Endothelial cell of umbilical vein (primary cell): ENCODE results near the gene QRICH2. TPM values are rescaled to one million over a fixed set of nuclear protein-coding genes. Genes with fewer than 3 reads are reported as not detected.

ENCODE experiments used
- BruUV-seq: library from RNA; stranded (reverse); fragments of 400-500 nt; replicated peaks from 2 replicates; lab custom pipeline; 2021; lab: Mats Ljungman, UMichigan
- CTCF ChIA-PET: fragments of 300-600, 350-600 bp; sonication (Branson Sonifier 250); formaldehyde crosslinking; loops from one replicate; lab custom pipeline; 2021; ENCODE audit warnings: antibody characterized with exemption, inconsistent platforms; lab: Charles Lee
- POLR2A ChIA-PET: fragments of 300-600, 350-600 bp; sonication (Branson Sonifier 250); formaldehyde crosslinking; loops from one replicate; lab custom pipeline; 2021; ENCODE audit warnings: antibody characterized with exemption, inconsistent platforms; lab: Charles Lee
- DNase-seq: peaks from one replicate; pipeline ENCODE4 v3.0.0-alpha.2; 2011; ENCODE audit warnings: low read depth, low spot score
- FAIRE-seq: peaks from 2 replicates; lab custom pipeline; 2011; peaks lifted over from hg19 to GRCh38; lab: Jason Lieb, UNC
- H2AFZ ChIP-seq: 2 replicates; pipeline ENCODE4 v1.6.0; 2012; ENCODE audit warnings: low read depth, low read length, control low read depth, inconsistent platforms
- H3K27ac ChIP-seq: 2 replicates; pipeline ENCODE4 v1.5.1; 2011; ENCODE audit warnings: low read depth, mild to moderate bottlenecking, control low read depth, low read length, moderate library complexity; ENCODE audit not compliant: insufficient read depth
- H3K27me3 ChIP-seq, 2 experiments: 2 replicates each; pipeline versions ENCODE4 v1.6.0 to v1.6.1; 2011; ENCODE audit warnings: low read length in 2 of 2, mixed read lengths in 1 of 2; ENCODE audit not compliant: control insufficient read depth in 2 of 2, insufficient read depth in 2 of 2
- H3K36me3 ChIP-seq, 2 experiments: 2 replicates in 1 of 2; 3 replicates in 1 of 2; pipeline ENCODE4 v1.5.1; 2011; ENCODE audit warnings: low read length in 2 of 2, mild to moderate bottlenecking in 1 of 2, moderate library complexity in 1 of 2; ENCODE audit not compliant: control insufficient read depth in 2 of 2, insufficient read depth in 2 of 2; ENCODE audit errors: extremely low read depth in 1 of 2
- H3K4me1 ChIP-seq: 3 replicates; pipeline ENCODE4 v1.5.1; 2011; ENCODE audit warnings: mild to moderate bottlenecking, low read length; ENCODE audit not compliant: control insufficient read depth, insufficient read depth; ENCODE audit errors: extremely low read depth
- H3K4me2 ChIP-seq: 2 replicates; pipeline ENCODE4 v1.6.1; 2011; ENCODE audit warnings: low read length, control low read depth, mixed read lengths; ENCODE audit not compliant: insufficient read depth
- H3K4me3 ChIP-seq, 3 experiments: fragments of 200-600 bp in 1 of 3; sonication (generic), shearing (Covaris generic) in 1 of 3; replicated peaks in 1 of 3; 2 replicates each; pipeline ENCODE4 v1.5.1; 2011 to 2016; ENCODE audit warnings: control low read depth in 3 of 3, low read length in 3 of 3, mild to moderate bottlenecking in 2 of 3, inconsistent platforms in 1 of 3, low read depth in 1 of 3, moderate library complexity in 1 of 3; ENCODE audit not compliant: insufficient read depth in 1 of 3
- H3K79me2 ChIP-seq: 2 replicates; pipeline ENCODE4 v1.6.0; 2012; ENCODE audit warnings: low read length, inconsistent platforms; ENCODE audit not compliant: control insufficient read depth, insufficient read depth
- H3K9ac ChIP-seq: replicated peaks from 2 replicates; pipeline ENCODE3; 2011; ENCODE audit warnings: low read length, control low read depth; ENCODE audit not compliant: insufficient read depth; ENCODE audit errors: extremely low read depth
- H3K9me1 ChIP-seq: replicated peaks from 3 replicates; pipeline ENCODE4 v1.6.0; 2011; ENCODE audit warnings: mild to moderate bottlenecking, low read length; ENCODE audit not compliant: control insufficient read depth, insufficient read depth; ENCODE audit errors: extremely low read depth
- H3K9me3 ChIP-seq: replicated peaks from 2 replicates; pipeline ENCODE4 v1.5.1; 2012; ENCODE audit warnings: low read length, inconsistent platforms; ENCODE audit not compliant: control insufficient read depth, insufficient read depth
- H4K20me1 ChIP-seq: replicated peaks from 2 replicates; pipeline ENCODE3; 2011; ENCODE audit warnings: mild to moderate bottlenecking, low read length; ENCODE audit not compliant: control insufficient read depth, insufficient read depth; ENCODE audit errors: extremely low read depth
- CTCF ChIP-seq, 2 donors: IDR thresholded peaks; 1 replicate in 1 of 2; 2 replicates in 1 of 2; pipeline ENCODE4 v1.5.1; 2011; ENCODE audit warnings: low read length in 2 of 2, mild to moderate bottlenecking in 2 of 2, moderate library complexity in 2 of 2, control low read depth in 1 of 2, inconsistent platforms in 1 of 2, low read depth in 1 of 2; ENCODE audit not compliant: insufficient read depth in 1 of 2; ENCODE audit errors: extremely low read depth in 1 of 2
- EZH2 ChIP-seq: IDR thresholded peaks from 2 replicates; pipeline ENCODE4 v1.6.1; 2012; ENCODE audit warnings: borderline replicate concordance, low read depth, mild to moderate bottlenecking, moderate library complexity, low read length, inconsistent platforms; ENCODE audit not compliant: severe bottlenecking
- FOS ChIP-seq: IDR thresholded peaks from 2 replicates; pipeline ENCODE4 v1.6.1; 2011; ENCODE audit warnings: mild to moderate bottlenecking, low read length, moderate library complexity, borderline replicate concordance; ENCODE audit not compliant: insufficient read depth
- GATA2 ChIP-seq: IDR thresholded peaks from 2 replicates; pipeline ENCODE4 v1.7.0; 2011; ENCODE audit warnings: low read depth, mild to moderate bottlenecking, moderate library complexity, mixed read lengths, low read length; ENCODE audit not compliant: insufficient read length, insufficient read depth
- JUN ChIP-seq: IDR thresholded peaks from 2 replicates; pipeline ENCODE4 v1.6.1; 2011; ENCODE audit warnings: borderline replicate concordance, low read depth; ENCODE audit not compliant: insufficient read length, insufficient read depth
- MAX ChIP-seq: IDR thresholded peaks from 2 replicates; pipeline ENCODE4 v1.6.1; 2011; ENCODE audit not compliant: insufficient read depth, insufficient read length
- MYC ChIP-seq: IDR thresholded peaks from one replicate; pipeline ENCODE4 v1.6.1; 2011; ENCODE audit warnings: mild to moderate bottlenecking, low read depth, low read length
- POLR2A ChIP-seq: IDR thresholded peaks from 2 replicates; pipeline ENCODE4 v1.6.1; 2012; ENCODE audit warnings: low read depth, mild to moderate bottlenecking, control low read depth, low read length
- POLR2AphosphoS5 ChIP-seq: IDR thresholded peaks from 2 replicates; pipeline ENCODE4 v1.6.1; 2012; ENCODE audit warnings: low read depth, mild to moderate bottlenecking, control low read depth, low read length, moderate library complexity; ENCODE audit not compliant: insufficient read depth
- dilution Hi-C: fragments of 300-500 bp; cut with MboI; formaldehyde crosslinking; loops from one replicate; pipeline ENCODE4 v1.15.0; 2019; ENCODE audit warnings: low sequenced_read_pairs; ENCODE audit not compliant: extremely low pct_ligation_motif_present
- intact Hi-C: fragments of 100-400 bp; cut with micrococcal nuclease; formaldehyde crosslinking; loops from one replicate; pipeline ENCODE4 v1.10.0; 2022
- polyA plus RNA-seq, 4 experiments: library from polyadenylated mRNA; depleted of rRNA in 3 of 4; stranded (reverse) in 3 of 4; unstranded in 1 of 4; fragments of >200 nt; gene quantifications; 2 replicates each; pipeline versions ENCODE4 v1.2.1 to v1.2.3, GENCODE V29; 2011 to 2012; ENCODE audit warnings: missing spikeins in 1 of 4
- total RNA-seq: library from RNA; stranded (reverse); gene quantifications from 2 replicates; pipeline ENCODE4 v1.2.3, GENCODE V29; 2021

The QRICH2 gene
- total and polyA plus RNA-seq, 2 donors (not counting 3 experiments of a cell fraction or from before 2014, with no cell fraction given) = 6.7 to 9.6 TPM

- intact Hi-C loops = no loop called here
- H3K9ac ChIP-seq = no peak overlapping the region
- ChIA-PET CTCF (interaction anchor here (0.9 to 4.2 kb wide), 4 partner anchors 10 to 89 kb away, joined by 3 to 24 read pairs (median 4); no protein-coding TSS in a partner anchor), POLR2A (no interaction called here)
- no peak overlapping the region for H3K4me3 ChIP-seq
- H3K79me2 ChIP-seq = peaks cover 2% of the 10 kb centered on the region
- dilution Hi-C loops = no loop called here
- no TSS peak for BruUV-seq
- no peak overlapping the region for H2AFZ ChIP-seq
- TF ChIP-seq JUN (no peak), MYC (no peak), POLR2A (no peak), CTCF (IDR thresholded peaks at IDR 0.05; ENCODE audit: extremely low read depth in 1 of 2, insufficient read depth in 1 of 2, low read depth in 1 of 2, low read length in 2 of 2) (no peak), GATA2 (no peak), FOS (no peak), POLR2AphosphoS5 (no peak), EZH2 (no peak), MAX (no peak)
- no peaks in the 10 kb centered on the region for H3K9me1 ChIP-seq
- H3K36me3 ChIP-seq = peaks cover 15 to 19% of the 10 kb centered on the region in 2 experiments
- no peak overlapping the region for H3K4me2 ChIP-seq
- H4K20me1 ChIP-seq = no peaks in the 10 kb centered on the region
- no peaks in the 10 kb centered on the region for H3K9me3 ChIP-seq
- H3K4me1 ChIP-seq = peaks cover 9% of the 10 kb centered on the region
- H3K27ac ChIP-seq = no peak overlapping the region
- H3K27me3 ChIP-seq = no peaks in the 10 kb centered on the region
- DNase-seq = no peak
- no peak for FAIRE-seq
Observed at GRCh38 chr17:76309461-76309860, 1.4 kb upstream of the QRICH2 start.
